Measurements from ENCODE around the gene ABCA12.
A peak's percentile ranks its signal among the peaks of the same experiment; 100 is the strongest.

ABCA12 gene

GRCh38 chr2:215136669-215137328 lies 1.6 kb downstream of the ABCA12 start:
- no peak overlapping the region for H3K4me3 ChIP-seq (ENCODE audit: low read depth, low read length)
- no peak for DNase-seq (ENCODE audit: low read depth)

- no peak for DNase-seq (ENCODE audit: low read depth)
- no peak overlapping the region for H3K4me3 ChIP-seq (ENCODE audit: low read depth, low read length)
Observed at GRCh38 chr2:215120401-215120800, 18.0 kb downstream of the ABCA12 start.

DNA sequence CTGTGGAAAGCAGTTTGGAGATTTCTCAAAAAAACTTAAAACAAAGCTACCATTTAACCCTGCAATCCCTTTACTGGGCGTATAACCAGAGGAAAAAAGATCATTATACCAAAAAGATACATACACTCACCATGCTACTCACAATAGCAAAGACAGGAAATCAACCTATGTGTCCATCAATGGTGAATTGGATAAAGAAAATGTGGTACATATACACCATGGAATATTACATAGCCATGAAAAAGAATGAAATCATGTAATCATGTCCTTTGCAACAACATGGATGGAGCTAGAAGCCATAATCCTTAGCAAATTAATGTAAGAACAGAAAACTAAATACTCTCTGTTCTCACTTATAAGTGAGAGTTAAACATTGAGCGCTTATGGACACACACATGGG lies 18.6 kb downstream of the ABCA12 start:
- no peak for DNase-seq (ENCODE audit: low read depth)
- no peak overlapping the region for H3K4me3 ChIP-seq (ENCODE audit: low read depth, low read length)

DNA sequence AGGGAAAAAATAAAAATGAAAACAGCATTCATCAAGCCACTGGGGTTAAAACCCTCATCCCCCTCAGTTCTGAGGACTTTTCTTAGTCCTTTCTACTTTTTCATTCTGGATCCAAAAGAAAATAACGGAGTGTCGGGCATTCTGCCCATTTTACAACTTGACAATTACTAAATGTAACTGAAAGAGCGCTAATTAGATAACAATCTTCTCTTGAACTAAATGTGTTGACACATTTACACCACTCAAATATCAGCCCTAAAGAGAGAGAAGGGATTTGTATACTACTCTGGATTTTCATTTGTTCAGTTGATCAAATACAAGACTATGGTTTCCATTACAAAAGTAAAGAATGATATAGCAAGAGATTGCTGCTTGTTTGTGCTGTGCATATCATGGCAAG lies 27.5 kb downstream of the ABCA12 start:
- H3K4me3 ChIP-seq (ENCODE audit: low read depth, low read length) = no peak overlapping the region
- DNase-seq (ENCODE audit: low read depth) = no peak

GRCh38 chr2:215107216-215108056 lies 31.0 kb downstream of the ABCA12 start:
- DNase-seq (ENCODE audit: low read depth) = no peak
- H3K4me3 ChIP-seq (ENCODE audit: low read depth, low read length) = no peak overlapping the region

DNA sequence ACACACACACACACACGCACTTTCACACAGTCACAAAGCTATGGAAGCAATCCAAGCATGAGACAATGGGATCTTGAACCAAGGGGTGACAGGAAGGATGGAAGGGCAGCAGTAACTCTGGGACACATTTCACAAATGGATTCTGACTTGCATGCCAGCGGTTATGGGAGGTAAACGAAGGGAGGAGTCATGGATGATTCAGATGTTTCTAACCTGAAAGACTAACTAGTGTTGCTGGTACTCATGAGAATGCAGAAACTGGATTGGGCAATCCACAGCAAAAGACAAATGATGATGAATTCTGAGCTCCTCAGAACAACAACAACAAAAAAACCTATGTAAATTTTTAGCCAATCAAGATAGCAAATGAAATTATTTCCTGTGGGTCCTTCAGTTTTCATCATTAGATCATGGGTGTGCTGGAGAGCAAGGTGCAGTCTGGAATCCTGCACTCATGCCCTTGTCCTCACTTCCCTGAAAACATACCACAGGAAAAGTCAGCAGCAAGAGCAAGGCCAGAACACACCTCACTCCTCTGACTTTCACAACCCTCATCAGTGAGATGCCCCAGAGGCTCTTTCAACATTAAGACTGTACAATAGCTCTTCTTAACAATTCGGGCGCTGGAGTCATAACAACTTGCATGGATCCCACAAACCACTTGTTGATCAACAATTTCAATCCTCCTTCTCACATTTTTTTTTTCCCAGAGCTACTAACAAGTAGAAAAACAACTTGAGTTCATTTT lies 32.6 kb downstream of the ABCA12 start:
- DNase-seq (ENCODE audit: low read depth) = peak; percentile 11
- H3K4me3 ChIP-seq (ENCODE audit: low read depth, low read length) = no peak overlapping the region

GRCh38 chr2:215104226-215104625 lies 34.2 kb downstream of the ABCA12 start:
- H3K4me3 ChIP-seq (ENCODE audit: low read depth, low read length) = no peak overlapping the region
- DNase-seq (ENCODE audit: low read depth) = no peak

- DNase-seq (ENCODE audit: low read depth) = no peak
- H3K4me3 ChIP-seq (ENCODE audit: low read depth, low read length) = no peak overlapping the region
Observed at GRCh38 chr2:215098875-215099274, 39.6 kb downstream of the ABCA12 start.

DNA sequence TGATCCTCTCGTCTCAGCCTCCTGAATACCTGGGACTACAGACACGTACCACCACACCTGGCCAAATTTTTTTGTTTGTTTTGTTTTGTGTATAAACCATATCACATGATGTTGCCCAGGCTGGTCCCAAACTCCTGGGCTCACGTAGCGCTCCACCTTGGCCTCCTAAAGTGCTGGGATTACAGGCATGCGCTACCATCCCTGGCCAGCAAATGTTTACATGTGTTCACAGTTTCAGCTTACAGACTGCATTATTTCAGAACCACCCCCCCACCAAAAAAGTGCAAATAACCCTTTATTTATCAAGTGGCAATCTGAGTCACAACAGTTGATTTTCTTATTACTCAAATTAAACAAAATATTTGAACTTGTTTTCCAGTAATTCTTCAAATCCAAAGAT lies 54.3 kb downstream of the ABCA12 start:
- DNase-seq (ENCODE audit: low read depth) = no peak
- no peak overlapping the region for H3K4me3 ChIP-seq (ENCODE audit: low read depth, low read length)

GRCh38 chr2:215083146-215083545 lies 55.3 kb downstream of the ABCA12 start:
- no peak overlapping the region for H3K4me3 ChIP-seq (ENCODE audit: low read depth, low read length)
- DNase-seq (ENCODE audit: low read depth) = no peak

GRCh38 chr2:215082446-215082845 lies 56.0 kb downstream of the ABCA12 start:
- DNase-seq (ENCODE audit: low read depth) = no peak

GRCh38 chr2:215080545-215080944 lies 57.9 kb downstream of the ABCA12 start:
- DNase-seq (ENCODE audit: low read depth) = no peak
- H3K4me3 ChIP-seq (ENCODE audit: low read depth, low read length) = no peak overlapping the region

More at GRCh38 chr2:215082446-215082845, 56.0 kb downstream of the ABCA12 start:
- H3K4me3 ChIP-seq (ENCODE audit: low read depth, low read length) = no peak overlapping the region

DNA sequence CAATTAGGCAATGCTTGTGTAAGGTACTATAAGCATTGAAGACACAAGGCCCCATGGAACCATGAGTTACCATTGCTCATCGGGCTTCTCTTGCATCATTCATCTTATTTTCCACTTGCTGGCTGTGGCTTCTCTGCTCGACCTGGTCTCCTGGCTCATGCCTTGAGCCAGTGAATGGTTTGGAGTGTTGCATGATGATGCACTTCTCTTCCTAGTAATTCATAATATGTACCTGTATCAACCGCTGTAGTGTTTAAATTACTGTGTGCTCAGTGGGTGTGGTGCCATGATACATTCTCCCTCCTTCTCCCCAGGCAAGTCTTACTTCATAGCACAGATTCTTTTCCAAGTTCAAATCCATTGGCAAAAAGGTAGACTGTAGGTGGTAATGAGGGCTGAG lies 66.8 kb downstream of the ABCA12 start:
- no peak for DNase-seq (ENCODE audit: low read depth)
- H3K4me3 ChIP-seq (ENCODE audit: low read depth, low read length) = no peak overlapping the region

DNA sequence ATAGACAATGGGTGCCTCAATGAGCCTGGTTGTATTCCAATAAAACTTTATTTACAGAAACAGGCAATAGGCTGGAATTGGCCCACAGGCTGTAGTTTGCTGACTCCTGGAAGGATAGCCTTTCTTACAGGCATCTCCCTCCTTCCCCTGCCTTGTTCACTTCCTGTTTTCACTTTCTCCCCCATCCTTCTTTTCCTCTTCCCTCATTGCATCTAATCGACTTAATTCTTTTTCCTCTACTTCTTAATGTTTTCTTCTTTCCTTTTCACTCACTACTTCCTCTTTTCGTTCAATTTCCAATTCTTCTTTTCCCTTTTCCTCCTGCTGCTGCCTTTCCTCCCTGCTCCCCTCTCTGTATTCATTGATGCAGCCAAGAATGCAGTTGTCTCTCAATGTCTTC lies 70.0 kb downstream of the ABCA12 start:
- H3K4me3 ChIP-seq (ENCODE audit: low read depth, low read length) = no peak overlapping the region
- DNase-seq (ENCODE audit: low read depth) = no peak

DNA sequence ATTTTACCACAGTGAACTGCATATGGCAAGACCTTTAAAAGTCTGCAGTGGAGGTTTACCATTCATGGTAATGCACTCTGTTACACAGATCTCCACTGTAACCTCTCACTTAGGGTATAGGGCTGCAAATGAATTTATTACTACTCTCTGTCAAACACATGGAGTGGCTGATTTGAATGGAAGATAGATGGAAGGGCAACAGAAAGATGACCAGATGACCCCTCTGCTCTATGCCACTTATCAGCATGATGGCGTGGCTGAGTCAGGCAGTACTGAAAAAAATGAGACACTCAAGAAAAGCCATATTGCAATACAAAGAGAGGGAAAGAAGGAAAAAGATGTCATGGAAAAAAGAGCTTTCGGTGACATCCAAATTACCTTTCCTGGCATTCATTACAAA lies 72.3 kb downstream of the ABCA12 start:
- no peak for DNase-seq (ENCODE audit: low read depth)
- H3K4me3 ChIP-seq (ENCODE audit: low read depth, low read length) = no peak overlapping the region

- H3K4me3 ChIP-seq (ENCODE audit: low read depth, low read length) = no peak overlapping the region
- DNase-seq (ENCODE audit: low read depth) = no peak
Observed at GRCh38 chr2:215063526-215063925, 74.9 kb downstream of the ABCA12 start.

DNA sequence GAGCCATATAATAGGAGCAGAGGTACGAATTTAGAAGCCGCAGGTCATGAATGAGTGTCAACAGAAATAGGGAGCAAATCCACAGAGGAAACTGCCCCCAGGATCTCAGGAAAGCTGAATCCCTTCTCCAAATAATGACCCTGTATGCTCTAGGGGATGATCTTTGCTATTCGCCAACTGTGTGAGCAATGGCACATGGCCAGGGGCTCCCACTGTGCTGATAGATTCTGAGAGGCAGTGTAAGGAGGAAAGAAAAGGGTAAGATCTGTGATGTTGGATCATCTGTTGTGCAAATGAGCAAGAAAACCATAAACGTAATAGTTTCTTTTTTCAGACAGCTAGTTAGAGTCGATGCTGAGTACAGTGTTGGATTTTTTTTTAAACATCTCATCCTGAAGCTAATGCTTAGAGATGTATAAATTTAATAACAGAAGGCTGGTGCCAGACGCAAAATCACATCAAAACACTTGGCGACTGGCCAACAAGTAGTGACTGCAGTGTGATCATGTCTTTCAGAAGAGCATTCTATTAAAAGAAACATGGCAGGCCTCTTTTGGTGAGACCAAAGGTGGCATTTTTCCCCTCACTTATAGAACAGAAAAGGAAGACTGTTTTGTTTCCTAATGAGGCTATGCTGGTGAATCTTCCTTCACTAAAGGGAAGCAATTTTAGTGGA lies 77.4 kb downstream of the ABCA12 start:
- no peak overlapping the region for H3K4me3 ChIP-seq (ENCODE audit: low read depth, low read length)
- DNase-seq (ENCODE audit: low read depth) = no peak

- no peak overlapping the region for H3K4me3 ChIP-seq (ENCODE audit: low read depth, low read length)
- DNase-seq (ENCODE audit: low read depth) = no peak
Observed at GRCh38 chr2:215059724-215060123, 78.7 kb downstream of the ABCA12 start.

GRCh38 chr2:215055891-215056290 lies 82.5 kb downstream of the ABCA12 start:
- no peak for DNase-seq (ENCODE audit: low read depth)
- no peak overlapping the region for H3K4me3 ChIP-seq (ENCODE audit: low read depth, low read length)

- DNase-seq (ENCODE audit: low read depth) = no peak
- H3K4me3 ChIP-seq (ENCODE audit: low read depth, low read length) = no peak overlapping the region
Observed at GRCh38 chr2:215052810-215053209, 85.6 kb downstream of the ABCA12 start.

Measured in skeletal muscle cell (primary cell).